Measurements from ENCODE around the gene LRRC71.

The LRRC71 gene

DNA sequence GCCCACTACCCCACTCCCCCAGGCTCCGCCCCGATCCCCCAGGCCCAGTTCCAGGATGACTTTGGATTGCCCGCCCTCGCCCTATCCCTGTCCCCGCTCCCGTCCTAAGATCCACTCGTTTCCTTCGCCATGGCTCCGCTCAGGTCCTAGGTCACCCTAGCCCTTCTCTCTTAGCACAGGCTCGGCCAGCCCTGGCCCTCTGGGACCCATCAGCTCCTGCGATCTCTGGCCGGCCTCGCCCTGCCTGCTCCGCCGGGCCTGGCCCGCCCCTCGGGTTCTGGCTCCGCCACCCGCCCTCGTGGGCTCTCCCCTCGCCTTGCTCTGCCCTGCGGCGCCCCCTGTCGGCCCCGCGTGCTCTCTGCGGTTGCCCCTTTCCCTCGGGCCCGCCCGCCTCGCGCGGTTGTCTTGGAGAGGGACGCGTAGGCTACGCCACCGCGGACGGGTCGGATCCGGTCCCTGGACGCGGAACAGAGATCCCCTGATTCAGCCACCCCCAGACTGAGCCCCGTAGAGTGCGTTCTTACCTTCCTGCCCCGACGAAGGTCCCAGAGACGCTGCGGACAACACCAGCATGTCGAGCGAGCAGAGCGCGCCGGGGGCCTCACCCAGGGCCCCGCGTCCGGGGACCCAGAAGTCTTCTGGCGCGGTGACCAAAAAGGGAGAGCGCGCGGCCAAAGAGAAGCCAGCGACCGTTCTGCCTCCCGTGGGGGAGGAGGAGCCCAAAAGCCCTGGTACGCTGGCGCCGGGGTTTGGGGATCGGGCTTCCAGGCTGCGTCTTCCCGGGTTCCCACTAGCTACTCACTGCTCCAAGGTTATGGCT lies at the start of gene LRRC71:
Gene LRRC71, plus strand, starts transcription at position 400 of the 820 bp plus-strand sequence. Its CDS starts 172 bp downstream, at position 572.
- DNase-seq (ENCODE audit: low read depth in 1 of 2, low spot score in 1 of 2) = peak; percentile 12 to 51

DNA sequence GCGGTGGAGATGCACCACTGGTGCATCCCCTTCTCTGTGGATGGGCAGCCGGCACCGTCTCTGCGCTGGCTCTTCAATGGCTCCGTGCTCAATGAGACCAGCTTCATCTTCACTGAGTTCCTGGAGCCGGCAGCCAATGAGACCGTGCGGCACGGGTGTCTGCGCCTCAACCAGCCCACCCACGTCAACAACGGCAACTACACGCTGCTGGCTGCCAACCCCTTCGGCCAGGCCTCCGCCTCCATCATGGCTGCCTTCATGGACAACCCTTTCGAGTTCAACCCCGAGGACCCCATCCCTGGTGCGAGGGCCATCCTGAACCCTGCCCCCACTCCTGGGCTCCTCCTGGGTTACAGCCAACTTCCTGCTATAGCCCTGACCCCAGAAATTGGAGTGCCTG lies 46.8 kb upstream of the LRRC71 start:
- no peak for DNase-seq (ENCODE audit: low read depth in 1 of 2, low spot score in 1 of 2)

DNA sequence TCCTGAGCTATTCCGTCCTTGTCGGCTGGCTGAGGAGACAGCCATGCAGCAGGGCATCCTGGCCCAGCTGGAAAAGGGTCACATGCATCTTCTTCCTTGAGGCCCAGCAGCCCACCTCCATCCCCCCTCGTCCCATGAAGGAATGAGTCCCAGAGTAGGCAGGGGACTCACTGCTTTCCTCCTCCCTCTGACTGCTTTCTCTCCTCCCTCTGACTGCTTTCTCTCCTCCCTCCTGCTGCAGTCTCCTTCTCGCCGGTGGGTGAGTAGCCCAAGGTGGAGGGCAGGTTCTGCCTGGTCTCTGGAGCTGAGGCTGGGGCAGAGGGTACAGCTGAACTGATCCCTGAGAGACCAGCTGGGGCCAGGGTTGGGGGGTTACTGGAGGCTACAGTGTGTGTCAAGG lies 46.3 kb upstream of the LRRC71 start:
- no peak for DNase-seq (ENCODE audit: low read depth in 1 of 2, low spot score in 1 of 2)

DNA sequence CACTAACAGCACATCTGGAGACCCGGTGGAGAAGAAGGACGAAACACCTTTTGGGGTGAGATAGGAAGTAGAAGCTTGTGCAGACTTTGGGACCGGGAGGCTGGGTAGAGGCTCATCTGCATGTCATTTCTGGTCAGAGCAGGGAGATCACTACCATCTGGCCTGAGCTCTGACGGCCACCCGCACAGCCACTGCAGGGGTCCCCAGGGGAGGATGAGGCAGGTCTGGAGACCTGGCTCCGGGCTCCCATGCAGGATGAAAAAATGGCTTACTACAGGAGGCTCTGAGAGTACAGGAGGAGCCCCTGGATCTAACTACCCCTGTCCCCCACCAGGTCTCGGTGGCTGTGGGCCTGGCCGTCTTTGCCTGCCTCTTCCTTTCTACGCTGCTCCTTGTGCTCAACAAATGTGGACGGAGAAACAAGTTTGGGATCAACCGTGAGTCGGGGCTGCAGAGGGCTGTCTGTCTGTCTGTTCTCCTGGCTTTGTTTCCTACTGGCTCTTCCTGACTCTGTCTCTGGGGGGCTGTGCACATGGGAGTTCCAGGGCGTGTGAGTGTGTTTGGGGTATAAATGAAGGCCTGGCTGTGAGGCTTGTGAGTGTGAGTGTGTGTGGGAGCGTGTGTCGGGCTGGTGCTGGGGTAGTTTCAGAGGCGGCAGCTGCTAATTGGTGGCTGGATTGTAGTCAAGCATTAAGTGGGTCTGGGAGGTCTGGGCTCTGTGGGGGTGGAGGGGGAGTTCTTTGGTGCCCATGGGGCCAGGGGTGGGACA lies 45.7 kb upstream of the LRRC71 start:
- no peak for DNase-seq (ENCODE audit: low read depth in 1 of 2, low spot score in 1 of 2)

DNA sequence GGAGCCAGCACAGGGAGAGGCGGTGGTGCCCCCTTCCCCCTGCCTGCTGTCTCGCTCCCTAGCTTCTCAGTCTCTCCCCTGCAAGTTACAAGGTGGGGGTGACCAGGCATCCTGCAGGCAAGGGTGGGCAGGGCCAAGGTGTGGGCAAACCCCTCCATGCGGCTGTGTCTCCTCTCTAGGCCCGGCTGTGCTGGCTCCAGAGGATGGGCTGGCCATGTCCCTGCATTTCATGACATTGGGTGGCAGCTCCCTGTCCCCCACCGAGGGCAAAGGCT lies 45.2 kb upstream of the LRRC71 start:
- DNase-seq (ENCODE audit: low read depth in 1 of 2, low spot score in 1 of 2) = no peak

DNA sequence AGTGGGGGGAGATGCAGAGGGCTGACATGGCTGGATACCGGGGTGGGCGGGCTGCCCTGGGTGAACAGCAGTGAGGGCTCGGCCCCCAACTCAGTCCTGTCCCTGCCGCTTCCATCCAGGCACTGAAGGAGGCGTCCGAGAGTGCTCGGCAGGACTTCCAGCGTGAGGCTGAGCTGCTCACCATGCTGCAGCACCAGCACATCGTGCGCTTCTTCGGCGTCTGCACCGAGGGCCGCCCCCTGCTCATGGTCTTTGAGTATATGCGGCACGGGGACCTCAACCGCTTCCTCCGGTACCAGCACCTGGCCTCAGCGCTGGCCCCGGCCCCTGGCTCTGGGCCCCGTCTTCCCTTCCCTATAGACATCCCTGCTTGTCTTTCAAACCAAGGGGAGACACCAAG lies 44.2 kb upstream of the LRRC71 start:
- no peak for DNase-seq (ENCODE audit: low read depth in 1 of 2, low spot score in 1 of 2)

DNA sequence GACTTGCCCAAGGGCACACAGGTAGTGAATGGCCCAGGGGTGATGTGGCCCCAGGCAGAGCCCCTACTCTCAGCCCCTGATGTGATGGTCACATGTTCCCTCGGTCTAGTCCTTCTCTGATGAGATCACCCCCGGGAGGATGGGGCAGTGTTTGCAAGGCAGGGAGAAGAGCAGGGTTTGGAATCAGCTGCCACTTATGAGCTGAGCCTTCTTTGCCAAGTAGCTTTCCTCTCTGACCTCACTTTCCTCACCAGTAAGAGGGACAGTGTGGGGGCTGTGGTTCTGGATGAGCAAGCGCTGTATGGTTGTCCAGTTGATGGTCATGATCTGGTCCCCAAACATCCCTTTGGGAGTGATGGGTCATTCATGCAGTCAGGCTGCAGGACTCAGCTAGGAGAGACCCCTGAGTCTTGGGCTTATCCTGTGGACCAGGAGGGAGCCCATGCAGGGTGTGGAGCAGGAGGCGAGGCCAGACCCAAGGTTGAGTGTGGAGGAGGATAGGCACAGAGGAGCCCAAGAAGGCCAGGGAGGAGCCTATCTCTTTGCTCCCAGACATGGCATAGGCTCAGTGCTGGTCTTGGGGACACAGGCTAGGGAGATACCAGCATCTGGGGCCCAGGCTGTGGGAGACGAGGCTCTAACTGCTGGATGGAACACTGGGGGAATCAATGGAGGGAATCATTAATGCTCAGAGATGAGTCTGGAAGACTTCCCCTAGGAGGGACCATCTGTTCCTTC lies 42.8 kb upstream of the LRRC71 start:
- no peak for DNase-seq (ENCODE audit: low read depth in 1 of 2, low spot score in 1 of 2)

DNA sequence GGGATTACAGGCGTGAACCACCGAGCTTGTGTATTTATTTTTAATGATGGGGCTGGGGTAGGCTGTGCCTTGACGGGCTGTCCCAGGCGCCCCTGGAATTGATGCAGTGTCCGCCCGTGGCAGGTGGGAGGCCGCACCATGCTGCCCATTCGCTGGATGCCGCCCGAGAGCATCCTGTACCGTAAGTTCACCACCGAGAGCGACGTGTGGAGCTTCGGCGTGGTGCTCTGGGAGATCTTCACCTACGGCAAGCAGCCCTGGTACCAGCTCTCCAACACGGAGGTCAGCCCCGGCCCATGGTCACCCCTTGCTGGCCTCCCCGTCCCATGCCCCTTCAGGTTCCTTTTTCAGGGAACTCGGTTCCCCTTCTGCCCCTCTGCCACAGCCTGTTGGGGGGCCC lies 40.6 kb upstream of the LRRC71 start:
- DNase-seq (ENCODE audit: low read depth in 1 of 2, low spot score in 1 of 2) = no peak

DNA sequence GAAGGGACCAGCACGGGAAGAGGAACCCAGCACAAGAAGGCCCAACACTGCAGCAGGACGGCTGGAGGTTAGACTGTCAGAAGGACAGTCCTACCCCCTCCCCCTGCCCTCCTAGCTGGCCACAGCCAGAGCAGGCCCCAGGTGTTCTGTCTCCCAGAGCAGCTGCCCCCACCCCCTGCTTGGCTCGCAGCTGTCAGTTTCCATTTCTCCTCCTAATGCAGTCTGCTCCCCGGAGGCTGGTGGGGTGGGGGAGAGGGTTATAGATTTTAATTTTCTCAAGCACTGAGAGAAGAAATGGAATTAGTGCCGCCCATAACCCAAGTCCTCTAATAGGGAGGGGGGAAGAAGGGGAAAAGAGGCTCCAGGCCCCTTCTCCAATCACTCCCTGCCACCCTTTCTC lies 40.0 kb upstream of the LRRC71 start:
- DNase-seq (ENCODE audit: low read depth in 1 of 2, low spot score in 1 of 2) = no peak

DNA sequence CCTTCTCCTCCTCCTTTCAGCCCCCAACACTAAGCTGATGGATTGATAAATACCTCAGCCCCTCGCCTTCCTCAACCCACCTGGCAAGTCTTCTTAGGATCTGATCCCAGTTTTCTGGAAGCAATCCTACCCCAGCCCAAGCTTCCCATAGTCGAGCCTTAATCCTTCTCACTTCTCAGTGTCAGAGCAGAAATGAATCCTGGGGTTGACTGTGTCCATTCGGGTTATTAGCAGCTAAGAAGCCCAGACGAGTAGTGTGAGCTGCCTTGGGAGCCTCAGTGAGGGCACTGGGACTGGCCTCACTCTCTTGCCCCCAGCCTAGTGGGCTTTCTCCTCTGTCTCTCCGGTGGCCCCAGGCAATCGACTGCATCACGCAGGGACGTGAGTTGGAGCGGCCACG lies 39.3 kb upstream of the LRRC71 start:
- DNase-seq (ENCODE audit: low read depth in 1 of 2, low spot score in 1 of 2) = no peak

DNA sequence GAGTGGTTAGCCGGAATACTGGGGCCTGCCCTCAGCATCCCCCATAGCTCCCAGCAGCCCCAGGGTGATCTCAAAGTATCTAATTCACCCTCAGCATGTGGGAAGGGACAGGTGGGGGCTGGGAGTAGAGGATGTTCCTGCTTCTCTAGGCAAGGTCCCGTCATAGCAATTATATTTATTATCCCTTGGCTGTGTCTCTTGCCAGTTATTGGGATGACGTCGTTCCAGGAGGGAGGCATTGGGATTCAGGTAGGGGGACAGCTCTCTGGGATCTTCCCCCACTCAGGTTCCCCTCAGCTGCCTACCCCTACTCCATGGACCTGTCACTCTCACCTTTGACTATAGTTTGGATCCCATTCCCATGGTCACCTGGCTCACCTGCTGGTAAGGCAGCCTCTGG lies 38.8 kb upstream of the LRRC71 start:
- DNase-seq (ENCODE audit: low read depth in 1 of 2, low spot score in 1 of 2) = no peak

DNA sequence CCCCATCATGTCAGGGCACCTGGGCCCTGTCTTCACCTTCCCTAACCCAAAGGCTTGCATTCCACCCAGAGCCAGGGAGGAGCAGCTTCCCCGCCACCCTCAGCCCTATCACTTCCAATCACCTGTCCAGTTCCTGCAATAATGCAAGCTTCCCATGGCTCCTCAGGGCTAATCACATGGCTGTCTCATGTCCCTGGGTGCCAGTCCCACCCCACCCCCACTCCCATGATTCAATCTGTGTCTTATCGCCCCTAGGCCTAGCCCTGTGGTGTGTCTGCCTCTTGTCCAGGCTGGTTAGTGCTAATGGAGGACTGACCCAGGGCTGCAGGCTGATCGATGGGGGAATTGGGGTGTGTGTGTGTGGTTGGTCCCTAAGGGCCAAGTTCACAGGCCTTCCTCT lies 37.9 kb upstream of the LRRC71 start:
- no peak for DNase-seq (ENCODE audit: low read depth in 1 of 2, low spot score in 1 of 2)

DNA sequence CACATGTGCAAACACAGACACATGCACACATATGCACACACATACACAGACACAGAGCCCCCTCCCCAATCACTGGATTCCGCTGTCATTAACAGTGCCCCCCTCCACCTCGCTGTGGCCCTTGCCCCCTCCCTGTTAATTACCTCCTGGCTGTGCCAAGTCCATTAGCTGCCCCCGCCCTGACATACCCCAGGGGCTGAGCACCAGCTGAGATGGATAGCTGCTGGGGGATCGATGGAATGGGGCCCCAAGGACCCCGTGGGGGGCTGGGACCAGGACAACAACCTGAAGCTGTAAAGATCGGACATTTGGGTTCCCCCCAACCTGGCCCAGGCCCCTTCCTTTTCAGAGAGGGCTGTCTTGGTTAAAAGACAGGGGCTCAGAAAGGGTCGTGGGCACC lies 36.5 kb upstream of the LRRC71 start:
- no peak for DNase-seq (ENCODE audit: low read depth in 1 of 2, low spot score in 1 of 2)

DNA sequence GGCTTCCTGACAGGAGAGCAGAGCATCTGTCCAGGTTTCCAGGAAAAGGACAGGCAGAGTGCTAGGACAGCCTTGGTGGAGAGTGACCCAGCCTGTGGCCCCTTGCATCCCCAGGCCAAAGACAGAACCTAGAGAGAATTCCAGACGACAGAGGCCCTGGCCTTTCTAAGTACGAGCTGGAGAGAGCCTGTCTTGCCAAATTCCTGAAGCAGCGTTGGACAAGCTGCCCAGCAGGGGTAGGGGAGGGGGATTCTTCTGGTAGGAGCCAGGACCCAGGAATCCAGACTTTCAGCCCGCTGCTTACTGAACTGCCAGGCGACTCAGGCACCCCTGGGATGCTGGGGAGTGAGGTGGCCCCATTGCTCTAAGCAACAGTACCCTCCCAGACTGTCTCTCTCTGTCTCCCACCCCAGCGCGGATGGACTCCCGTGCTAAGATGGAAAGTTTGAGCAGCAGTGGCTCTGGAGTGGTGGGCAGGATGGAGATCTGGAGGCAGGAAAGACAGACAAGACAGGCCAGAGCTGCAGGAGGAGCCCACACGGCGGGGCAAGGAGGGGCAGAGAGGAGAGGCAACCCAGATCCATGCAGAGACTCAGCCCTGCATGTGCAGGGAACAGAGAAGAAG lies 35.8 kb upstream of the LRRC71 start:
- no peak for DNase-seq (ENCODE audit: low read depth in 1 of 2, low spot score in 1 of 2)

DNA sequence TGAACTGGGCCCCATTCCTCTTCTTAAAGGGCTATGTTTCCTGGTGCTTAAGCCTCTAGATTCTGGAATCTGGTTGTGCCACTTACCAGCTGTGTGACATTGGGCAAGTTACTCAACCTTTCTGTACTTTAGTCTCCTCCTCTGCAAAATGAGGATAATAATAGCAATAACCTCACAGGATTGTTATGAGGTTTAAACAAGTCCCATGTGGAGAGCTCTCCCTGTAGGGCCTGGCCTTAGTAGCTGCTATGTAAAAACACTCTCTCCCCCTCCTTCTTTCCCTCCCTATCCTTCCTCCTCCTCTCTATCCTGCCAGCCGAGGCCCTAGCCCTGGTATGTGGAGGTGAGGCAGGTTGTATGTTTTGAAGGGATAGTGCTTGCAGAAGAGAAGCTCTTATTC lies 35.1 kb upstream of the LRRC71 start:
- no peak for DNase-seq (ENCODE audit: low read depth in 1 of 2, low spot score in 1 of 2)

DNA sequence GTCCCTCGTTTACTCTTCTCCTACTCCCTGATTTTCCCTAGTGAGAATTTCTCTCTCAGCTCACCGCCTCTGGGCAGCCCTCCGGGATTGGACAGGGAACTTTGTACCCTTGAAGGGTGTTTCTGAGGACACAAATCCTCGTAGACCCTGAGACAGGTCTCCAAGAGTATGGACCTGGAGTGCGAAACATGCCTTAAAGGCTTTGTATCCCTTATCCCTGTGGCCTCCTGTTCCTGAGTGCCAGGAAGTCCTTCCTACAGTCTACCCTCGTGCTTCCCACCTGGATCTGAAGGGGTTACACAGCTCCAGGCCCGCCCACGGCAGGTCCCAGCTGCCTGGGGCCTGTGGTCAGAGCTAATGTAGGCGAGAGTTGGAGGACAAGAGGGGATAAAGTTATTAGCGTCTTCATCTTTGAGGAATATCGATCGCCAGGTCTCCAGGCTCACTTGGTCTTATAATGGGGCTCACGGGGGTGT lies 34.5 kb upstream of the LRRC71 start:
- DNase-seq (ENCODE audit: low read depth in 1 of 2, low spot score in 1 of 2) = no peak

DNA sequence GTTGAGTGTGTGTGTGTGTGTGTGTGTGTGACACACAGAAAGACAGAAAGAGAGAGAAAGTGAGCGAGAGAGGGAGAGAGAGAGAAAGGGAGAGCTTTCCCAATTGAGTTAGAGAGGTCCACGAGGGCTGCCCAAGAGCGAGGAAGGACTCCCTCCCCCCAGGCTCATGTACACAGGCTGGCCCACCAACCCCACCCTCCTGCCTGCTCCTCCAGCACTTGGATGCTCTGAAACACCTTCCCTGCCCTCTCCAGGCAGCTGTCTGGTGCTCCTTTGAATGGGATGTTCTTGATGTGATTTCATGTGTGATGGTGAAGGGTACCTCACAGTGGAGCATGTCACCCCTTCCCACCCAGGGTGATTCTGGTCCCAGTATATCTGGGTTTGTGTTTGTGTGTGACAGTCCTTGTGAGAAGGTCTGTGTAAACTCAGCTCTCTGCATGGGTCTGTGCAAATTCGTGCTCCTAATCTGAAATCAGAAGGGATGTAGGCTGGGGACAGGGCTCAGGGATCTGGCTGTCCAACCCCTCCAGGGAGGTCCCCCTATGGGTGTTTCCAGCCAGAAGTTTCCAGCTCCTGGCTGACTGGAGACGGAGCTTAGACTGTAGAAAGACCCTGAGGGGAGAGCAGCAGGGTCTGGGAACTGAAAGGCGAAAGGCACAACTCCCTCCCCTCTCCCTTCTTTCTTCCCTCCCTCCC lies 33.7 kb upstream of the LRRC71 start:
- no peak for DNase-seq (ENCODE audit: low read depth in 1 of 2, low spot score in 1 of 2)

DNA sequence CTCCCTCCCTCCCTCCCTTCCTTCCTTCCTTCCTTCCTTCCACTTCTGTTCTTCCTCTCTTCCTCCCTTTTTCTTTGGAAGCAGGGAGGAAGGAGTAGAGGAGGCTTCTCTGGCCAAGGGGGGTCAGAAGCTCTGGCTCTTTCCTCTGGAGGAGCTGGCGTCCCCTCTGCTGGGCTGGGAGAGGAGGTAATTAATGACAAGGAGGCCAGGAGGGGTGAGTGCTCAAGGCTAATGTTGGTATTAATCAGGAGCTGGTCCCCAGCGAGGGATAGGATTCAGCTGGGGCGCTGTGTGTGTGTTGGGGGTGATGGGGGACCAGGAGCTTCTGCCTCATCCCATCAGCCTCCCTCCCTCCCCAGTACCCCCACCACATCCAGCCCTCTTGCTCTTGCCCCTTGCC lies 33.1 kb upstream of the LRRC71 start:
- DNase-seq (ENCODE audit: low read depth in 1 of 2, low spot score in 1 of 2) = no peak

DNA sequence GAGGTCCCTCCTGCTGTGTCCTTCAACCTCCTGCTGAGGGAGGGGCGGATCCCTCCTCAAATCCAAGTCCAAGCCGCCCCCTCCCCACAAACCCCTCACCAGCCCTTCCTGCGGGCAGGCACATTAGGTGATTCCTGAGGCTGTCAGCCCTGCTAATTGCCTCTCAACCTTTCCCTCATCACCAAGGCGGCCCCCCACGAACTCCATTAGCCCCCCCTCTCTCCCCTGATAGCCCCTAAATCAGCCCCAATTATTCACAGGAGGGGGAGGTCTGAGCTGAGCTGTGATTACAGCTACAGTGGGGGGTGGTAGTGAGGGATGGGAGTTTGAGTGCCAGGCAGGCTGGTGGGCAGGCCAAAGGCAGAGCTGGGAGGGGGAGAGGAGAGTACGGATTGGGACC lies 32.7 kb upstream of the LRRC71 start:
- DNase-seq (ENCODE audit: low read depth in 1 of 2, low spot score in 1 of 2) = no peak

DNA sequence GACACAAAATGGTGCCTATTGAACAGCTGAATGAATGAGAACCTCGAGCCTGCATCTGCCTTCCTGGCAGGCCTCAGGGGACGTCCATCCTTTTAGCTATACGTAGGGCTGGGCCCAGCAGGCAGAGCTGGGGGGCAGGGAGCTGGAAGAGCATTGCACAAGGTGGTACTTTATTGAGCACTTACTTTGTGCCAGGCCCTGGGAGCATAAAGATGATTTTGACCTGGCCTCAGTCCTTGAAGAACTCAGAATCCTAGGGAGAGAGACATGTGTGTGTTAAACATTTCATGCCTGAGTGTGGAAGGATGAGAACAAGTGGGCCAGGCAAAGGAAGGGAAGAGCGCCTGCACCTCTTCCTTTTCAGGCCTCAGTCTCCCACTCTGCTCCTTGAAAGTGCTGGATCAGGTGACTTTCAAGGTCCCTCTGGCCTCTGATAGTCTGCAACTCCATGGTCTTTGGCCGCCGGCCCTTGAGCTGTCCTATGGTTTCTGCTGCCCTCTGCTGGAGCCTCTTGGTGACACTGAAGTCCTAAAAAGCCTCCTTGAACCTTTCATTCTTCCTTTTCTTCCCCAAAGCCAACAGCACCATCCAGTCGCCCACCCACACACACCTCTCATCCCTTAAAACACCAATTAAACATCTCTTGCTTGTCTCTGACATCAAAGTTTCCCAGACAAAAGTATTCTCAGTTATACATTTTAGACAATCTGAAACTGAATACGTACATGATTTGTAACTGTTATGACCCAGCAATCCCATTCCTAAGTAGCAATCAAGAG lies 30.4 kb upstream of the LRRC71 start:
- DNase-seq (ENCODE audit: low read depth in 1 of 2, low spot score in 1 of 2) = peak; percentile 7 to 11

Measured in stimulated activated CD4-positive, alpha-beta T cell treated with anti-CD3 and anti-CD28 coated beads, Interleukin-15, amount 100 ng/mL, for 1 hour (primary cell).